ENCODE data around the gene TBX3. TPM values are rescaled to one million over a fixed set of nuclear protein-coding genes. Genes with fewer than 3 reads are reported as not detected.

The TBX3 gene
- total RNA-seq, 1 donor from 2014 or later: 2.0 TPM

- H3K79me2 ChIP-seq (ENCODE audit: insufficient read depth, low read length): no peaks in the 10 kb centered on the region
- H3K4me2 ChIP-seq (ENCODE audit: low read length): no peak overlapping the region
- Mint-ChIP-seq H3K4me3 (ENCODE audit: unreplicated experiment) (no peak overlapping the region), H3K4me1 (ENCODE audit: low read depth, unreplicated experiment) (no peaks in the 10 kb centered on the region), H3K36me3 (ENCODE audit: low read depth, unreplicated experiment) (no peaks in the 10 kb centered on the region), H3K9me3 (ENCODE audit: unreplicated experiment) (peaks cover 4% of the 10 kb centered on the region), H3K27me3 (ENCODE audit: low read depth, unreplicated experiment) (peaks cover 33% of the 10 kb centered on the region), H3K27ac (ENCODE audit: unreplicated experiment) (no peak overlapping the region)
- no peak overlapping the region for H2AFZ ChIP-seq (ENCODE audit: low read depth, low read length)
- H3K4me1 ChIP-seq (ENCODE audit: insufficient read depth, low read length): no peaks in the 10 kb centered on the region
- no peaks in the 10 kb centered on the region for H4K20me1 ChIP-seq (ENCODE audit: insufficient read depth, low read length)
- H3K4me3 ChIP-seq (ENCODE audit: insufficient read depth, low read depth, low read length): no peak overlapping the region
- H3K36me3 ChIP-seq (ENCODE audit: insufficient read depth, low read length): no peaks in the 10 kb centered on the region
- no peaks in the 10 kb centered on the region for H3K27me3 ChIP-seq (ENCODE audit: insufficient read depth, low read length)
- FAIRE-seq (no peak), DNase-seq (ENCODE audit: low read depth) (no peak)
- no peaks in the 10 kb centered on the region for H3K9me3 ChIP-seq (ENCODE audit: insufficient read depth, low read depth, low read length)
- TF ChIP-seq EZH2 (IDR thresholded peaks at IDR 0.05; ENCODE audit: insufficient read depth, low read length): no peak
- H3K9ac ChIP-seq (ENCODE audit: low read length): no peak overlapping the region
- no peak overlapping the region for H3K27ac ChIP-seq (ENCODE audit: low read depth, low read length)
Measured at GRCh38 chr12:114721266-114721665, 37.3 kb upstream of the TBX3 start.

- Mint-ChIP-seq H3K4me3 (ENCODE audit: unreplicated experiment) (no peak overlapping the region), H3K36me3 (ENCODE audit: low read depth, unreplicated experiment) (no peaks in the 10 kb centered on the region), H3K27me3 (ENCODE audit: low read depth, unreplicated experiment) (peaks cover 46% of the 10 kb centered on the region), H3K4me1 (ENCODE audit: low read depth, unreplicated experiment) (no peaks in the 10 kb centered on the region), H3K27ac (ENCODE audit: unreplicated experiment) (no peak overlapping the region), H3K9me3 (ENCODE audit: unreplicated experiment) (peaks cover 9% of the 10 kb centered on the region)
- H3K79me2 ChIP-seq (ENCODE audit: insufficient read depth, low read length): no peaks in the 10 kb centered on the region
- H2AFZ ChIP-seq (ENCODE audit: low read depth, low read length): no peak overlapping the region
- DNase-seq (ENCODE audit: low read depth) (no peak), FAIRE-seq (no peak)
- no peak overlapping the region for H3K4me2 ChIP-seq (ENCODE audit: low read length)
- H3K27me3 ChIP-seq (ENCODE audit: insufficient read depth, low read length): peaks cover 23% of the 10 kb centered on the region
- H3K4me1 ChIP-seq (ENCODE audit: insufficient read depth, low read length): no peaks in the 10 kb centered on the region
- H3K27ac ChIP-seq (ENCODE audit: low read depth, low read length): no peak overlapping the region
- H3K4me3 ChIP-seq (ENCODE audit: insufficient read depth, low read depth, low read length): no peak overlapping the region
- H3K36me3 ChIP-seq (ENCODE audit: insufficient read depth, low read length): no peaks in the 10 kb centered on the region
- no peaks in the 10 kb centered on the region for H4K20me1 ChIP-seq (ENCODE audit: insufficient read depth, low read length)
- TF ChIP-seq CTCF (IDR thresholded peaks at IDR 0.05; ENCODE audit: insufficient read depth, low read depth, low read length): no peak
- no peak for TF ChIP-seq EZH2 (IDR thresholded peaks at IDR 0.05; ENCODE audit: insufficient read depth, low read length)
- no peaks in the 10 kb centered on the region for H3K9me3 ChIP-seq (ENCODE audit: insufficient read depth, low read depth, low read length)
- no peak overlapping the region for H3K9ac ChIP-seq (ENCODE audit: low read length)
Measured at GRCh38 chr12:114713466-114714215, 29.7 kb upstream of the TBX3 start.

GRCh38 chr12:114711689-114712152 is 27.7 kb upstream of the TBX3 start:
- TF ChIP-seq EZH2 (IDR thresholded peaks at IDR 0.05; ENCODE audit: insufficient read depth, low read length) (no peak), CTCF (IDR thresholded peaks at IDR 0.05; ENCODE audit: insufficient read depth, low read depth, low read length) (no peak)
- peaks cover 36% of the 10 kb centered on the region for H3K27me3 Mint-ChIP-seq (ENCODE audit: low read depth, unreplicated experiment)
- Histone ChIP-seq H3K4me2 (ENCODE audit: low read length) (no peak overlapping the region), H3K27me3 (ENCODE audit: insufficient read depth, low read length) (peaks cover 24% of the 10 kb centered on the region), H3K4me1 (ENCODE audit: insufficient read depth, low read length) (no peaks in the 10 kb centered on the region), H4K20me1 (ENCODE audit: insufficient read depth, low read length) (no peaks in the 10 kb centered on the region), H3K4me3 (ENCODE audit: insufficient read depth, low read depth, low read length) (no peak overlapping the region), H3K9me3 (ENCODE audit: insufficient read depth, low read depth, low read length) (no peaks in the 10 kb centered on the region), H3K79me2 (ENCODE audit: insufficient read depth, low read length) (no peaks in the 10 kb centered on the region), H3K36me3 (ENCODE audit: insufficient read depth, low read length) (no peaks in the 10 kb centered on the region), H3K9ac (ENCODE audit: low read length) (no peak overlapping the region), H3K27ac (ENCODE audit: low read depth, low read length) (no peak overlapping the region), H2AFZ (ENCODE audit: low read depth, low read length) (no peak overlapping the region)
- H3K4me3 Mint-ChIP-seq (ENCODE audit: unreplicated experiment): no peak overlapping the region
- H3K9me3 Mint-ChIP-seq (ENCODE audit: unreplicated experiment): peaks cover 5% of the 10 kb centered on the region
- FAIRE-seq: no peak
- H3K27ac Mint-ChIP-seq (ENCODE audit: unreplicated experiment): no peak overlapping the region
- no peaks in the 10 kb centered on the region for H3K4me1 Mint-ChIP-seq (ENCODE audit: low read depth, unreplicated experiment)
- H3K36me3 Mint-ChIP-seq (ENCODE audit: low read depth, unreplicated experiment): no peaks in the 10 kb centered on the region
- no peak for DNase-seq (ENCODE audit: low read depth)
